ENCODE measurements around the gene GRM8.

The GRM8 gene

GRCh38 chr7:126524967-126525366 is 727.8 kb downstream of the GRM8 start:
- no peak for DNase-seq (ENCODE audit: low read depth)

- DNase-seq (ENCODE audit: low read depth), result no peak
These were observed 741.7 kb downstream of the GRM8 start for GRCh38 chr7:126511046-126511445.

- DNase-seq (ENCODE audit: low read depth), result no peak
These were observed 751.1 kb downstream of the GRM8 start for GRCh38 chr7:126501617-126502016.

GRCh38 chr7:126499481-126499880 is 753.3 kb downstream of the GRM8 start:
- no peak for DNase-seq (ENCODE audit: low read depth)

GRCh38 chr7:126495733-126496132 is 757.0 kb downstream of the GRM8 start:
- no peak for DNase-seq (ENCODE audit: low read depth)

GRCh38 chr7:126495001-126495400 is 757.7 kb downstream of the GRM8 start:
- DNase-seq (ENCODE audit: low read depth), result no peak

GRCh38 chr7:126493801-126494200 is 758.9 kb downstream of the GRM8 start:
- no peak for DNase-seq (ENCODE audit: low read depth)

GRCh38 chr7:126489874-126490273 is 762.9 kb downstream of the GRM8 start:
- DNase-seq (ENCODE audit: low read depth), result no peak

- no peak for DNase-seq (ENCODE audit: low read depth)
These were observed 764.9 kb downstream of the GRM8 start for GRCh38 chr7:126487728-126488442.

- no peak for DNase-seq (ENCODE audit: low read depth)
These were observed 765.9 kb downstream of the GRM8 start for GRCh38 chr7:126486806-126487205.

- DNase-seq (ENCODE audit: low read depth), result no peak
These were observed 767.0 kb downstream of the GRM8 start for GRCh38 chr7:126485791-126486190.

GRCh38 chr7:126483972-126484371 is 768.8 kb downstream of the GRM8 start:
- no peak for DNase-seq (ENCODE audit: low read depth)

- DNase-seq (ENCODE audit: low read depth), result no peak
These were observed 779.9 kb downstream of the GRM8 start for GRCh38 chr7:126472825-126473224.

- DNase-seq (ENCODE audit: low read depth), result no peak
These were observed 790.3 kb downstream of the GRM8 start for GRCh38 chr7:126462405-126462804.

GRCh38 chr7:126460664-126461063 is 792.1 kb downstream of the GRM8 start:
- no peak for DNase-seq (ENCODE audit: low read depth)

GRCh38 chr7:126453104-126453503 is 799.6 kb downstream of the GRM8 start:
- DNase-seq (ENCODE audit: low read depth), result no peak

GRCh38 chr7:126450269-126450671 is 802.5 kb downstream of the GRM8 start:
- no peak for DNase-seq (ENCODE audit: low read depth)

GRCh38 chr7:126449611-126450268 is 803.0 kb downstream of the GRM8 start:
- DNase-seq (ENCODE audit: low read depth), result no peak

- DNase-seq (ENCODE audit: low read depth), result no peak
These were observed 804.8 kb downstream of the GRM8 start for GRCh38 chr7:126447984-126448383.

- no peak for DNase-seq (ENCODE audit: low read depth)
These were observed 806.8 kb downstream of the GRM8 start for GRCh38 chr7:126445991-126446390.

GRCh38 chr7:126443951-126444350 is 808.8 kb downstream of the GRM8 start:
- DNase-seq (ENCODE audit: low read depth), result no peak

- DNase-seq (ENCODE audit: low read depth), result no peak
These were observed 809.8 kb downstream of the GRM8 start for GRCh38 chr7:126442908-126443307.

GRCh38 chr7:126441745-126442144 is 811.0 kb downstream of the GRM8 start:
- no peak for DNase-seq (ENCODE audit: low read depth)

- DNase-seq (ENCODE audit: low read depth), result no peak
These were observed 812.2 kb downstream of the GRM8 start for GRCh38 chr7:126440542-126440941.

Measured in T follicular helper cell (primary cell).